ENCODE results near the gene CIRBP. TPM values are rescaled to one million over a fixed set of nuclear protein-coding genes. Genes with fewer than 3 reads are reported as not detected.
A peak's percentile ranks its signal among the peaks of the same experiment; 100 is the strongest.

CIRBP gene
- total RNA-seq, 1 experiment from 2014 or later: 287 TPM

- Histone ChIP-seq H3K27ac (ENCODE audit: low read depth, low read length, poor library complexity, severe bottlenecking) (no peak overlapping the region), H3K27me3 (replicated peaks; ENCODE audit: insufficient read depth, low read depth, low read length, poor library complexity) (peaks cover 6% of the 10 kb centered on the region), H3K9me3 (ENCODE audit: low read depth, low read length, poor library complexity, severe bottlenecking) (no peaks in the 10 kb centered on the region), H3K4me1 (ENCODE audit: insufficient read depth, low read length, poor library complexity, severe bottlenecking) (peaks cover 7% of the 10 kb centered on the region), H3K36me3 (ENCODE audit: insufficient read depth, low read length, poor library complexity, severe bottlenecking) (peaks cover 9% of the 10 kb centered on the region), H3K4me3 (ENCODE audit: low read depth, low read length, poor library complexity, severe bottlenecking) (no peak overlapping the region)
- no TSS peak for BruUV-seq (replicated peaks)
- ChIA-PET CTCF (interaction anchor here (0.6 to 2.0 kb wide), 6 partner anchors 12 to 103 kb away, joined by 3 to 10 read pairs (median 6); no protein-coding TSS in a partner anchor), POLR2A (ENCODE audit: low non-redundant PET) (no interaction called here)
- DNase-seq (ENCODE audit: low spot score): peak; percentile 87
- intact Hi-C loops (cut with micrococcal nuclease; ENCODE audit: unreplicated experiment): loop anchor here (1.0 to 10.0 kb wide), 3 partner anchors 92 to 315 kb away; partner anchors contain the start of gene MBD3
- no peak for TF ChIP-seq EZH2 (IDR thresholded peaks at IDR 0.05; ENCODE audit: borderline replicate concordance, low read depth, low read length, poor library complexity, severe bottlenecking)
- TF ChIP-seq, protein P1, sequence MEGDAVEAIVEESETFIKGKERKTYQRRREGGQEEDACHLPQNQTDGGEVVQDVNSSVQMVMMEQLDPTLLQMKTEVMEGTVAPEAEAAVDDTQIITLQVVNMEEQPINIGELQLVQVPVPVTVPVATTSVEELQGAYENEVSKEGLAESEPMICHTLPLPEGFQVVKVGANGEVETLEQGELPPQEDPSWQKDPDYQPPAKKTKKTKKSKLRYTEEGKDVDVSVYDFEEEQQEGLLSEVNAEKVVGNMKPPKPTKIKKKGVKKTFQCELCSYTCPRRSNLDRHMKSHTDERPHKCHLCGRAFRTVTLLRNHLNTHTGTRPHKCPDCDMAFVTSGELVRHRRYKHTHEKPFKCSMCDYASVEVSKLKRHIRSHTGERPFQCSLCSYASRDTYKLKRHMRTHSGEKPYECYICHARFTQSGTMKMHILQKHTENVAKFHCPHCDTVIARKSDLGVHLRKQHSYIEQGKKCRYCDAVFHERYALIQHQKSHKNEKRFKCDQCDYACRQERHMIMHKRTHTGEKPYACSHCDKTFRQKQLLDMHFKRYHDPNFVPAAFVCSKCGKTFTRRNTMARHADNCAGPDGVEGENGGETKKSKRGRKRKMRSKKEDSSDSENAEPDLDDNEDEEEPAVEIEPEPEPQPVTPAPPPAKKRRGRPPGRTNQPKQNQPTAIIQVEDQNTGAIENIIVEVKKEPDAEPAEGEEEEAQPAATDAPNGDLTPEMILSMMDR (conservative IDR thresholded peaks at IDR 0.05; ENCODE audit: low read depth, low read length): peak; percentile 96
Observed at GRCh38 chr19:1279782-1280341, 10.7 kb downstream of the CIRBP start.

DNA sequence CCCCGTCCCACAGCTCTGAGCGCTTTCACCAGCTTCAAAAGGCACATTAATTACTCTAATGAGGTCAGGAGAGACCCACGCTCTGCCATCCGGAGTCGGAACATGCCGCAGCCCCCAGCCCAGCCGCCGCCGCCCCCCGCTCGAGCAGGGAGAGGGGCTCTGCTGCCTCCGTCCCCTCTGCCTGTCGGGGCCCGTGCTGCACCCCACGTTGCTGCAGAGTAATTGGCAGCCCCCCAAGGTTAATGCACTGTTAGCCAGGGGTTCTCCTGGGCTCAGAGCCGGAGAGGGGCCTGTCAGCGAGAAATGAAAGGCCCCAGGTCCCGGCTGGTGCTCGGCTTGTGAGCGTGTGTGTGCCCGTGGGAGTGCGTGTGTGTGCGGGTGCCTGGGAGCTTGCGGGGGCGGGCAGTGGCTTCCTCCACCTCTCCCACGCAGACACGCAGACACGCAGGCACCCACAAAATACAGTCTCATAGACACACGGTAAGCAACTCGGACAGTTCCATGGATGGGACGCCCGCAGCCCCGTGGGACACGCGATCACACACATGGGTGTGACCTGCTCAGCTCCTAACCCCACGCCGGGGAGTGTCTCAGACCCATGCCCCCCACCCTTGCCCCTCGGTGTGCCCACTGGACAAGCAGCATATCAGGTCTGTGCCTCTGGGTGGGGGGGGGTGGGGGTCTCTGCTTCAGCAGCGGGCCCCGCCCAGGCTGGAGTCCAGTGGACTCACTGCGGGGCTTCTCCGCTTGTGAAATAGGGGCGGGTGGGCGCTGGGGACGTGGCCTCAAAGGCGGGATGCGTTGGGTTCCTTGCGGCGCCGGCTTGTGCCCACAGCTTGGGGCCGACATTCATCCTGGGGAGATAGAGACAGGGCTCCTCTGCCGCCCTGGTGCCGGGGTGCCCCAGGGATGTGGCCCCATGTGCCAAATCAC lies 11.8 kb downstream of the CIRBP start:
- no peak for DNase-seq (ENCODE audit: low spot score)
- Histone ChIP-seq H3K4me3 (ENCODE audit: low read depth, low read length, poor library complexity, severe bottlenecking) (no peak overlapping the region), H3K36me3 (ENCODE audit: insufficient read depth, low read length, poor library complexity, severe bottlenecking) (peaks cover 9% of the 10 kb centered on the region), H3K27me3 (replicated peaks; ENCODE audit: insufficient read depth, low read depth, low read length, poor library complexity) (peaks cover 13% of the 10 kb centered on the region), H3K9me3 (ENCODE audit: low read depth, low read length, poor library complexity, severe bottlenecking) (no peaks in the 10 kb centered on the region), H3K27ac (ENCODE audit: low read depth, low read length, poor library complexity, severe bottlenecking) (no peak overlapping the region), H3K4me1 (ENCODE audit: insufficient read depth, low read length, poor library complexity, severe bottlenecking) (peaks cover 5% of the 10 kb centered on the region)
- intact Hi-C loops (cut with micrococcal nuclease; ENCODE audit: unreplicated experiment): no loop called here
- BruUV-seq (replicated peaks): no TSS peak
- TF ChIP-seq, protein P1 (conservative IDR thresholded peaks at IDR 0.05; ENCODE audit: low read depth, low read length): no peak
- TF ChIP-seq EZH2 (IDR thresholded peaks at IDR 0.05; ENCODE audit: borderline replicate concordance, low read depth, low read length, poor library complexity, severe bottlenecking): no peak
- CTCF ChIA-PET: interaction anchor here (1.4 kb wide), 1 partner anchor 91 kb away, joined by 7 read pairs; no protein-coding TSS in a partner anchor
- POLR2A ChIA-PET (ENCODE audit: low non-redundant PET): no interaction called here

GRCh38 chr19:1281569-1282287 lies 12.6 kb downstream of the CIRBP start:
- peaks cover 4% of the 10 kb centered on the region for H3K4me1 ChIP-seq (ENCODE audit: insufficient read depth, low read length, poor library complexity, severe bottlenecking)
- no peak overlapping the region for H3K27ac ChIP-seq (ENCODE audit: low read depth, low read length, poor library complexity, severe bottlenecking)
- ChIA-PET CTCF (no interaction called here), POLR2A (ENCODE audit: low non-redundant PET) (no interaction called here)
- no peak overlapping the region for H3K4me3 ChIP-seq (ENCODE audit: low read depth, low read length, poor library complexity, severe bottlenecking)
- no peaks in the 10 kb centered on the region for H3K9me3 ChIP-seq (ENCODE audit: low read depth, low read length, poor library complexity, severe bottlenecking)
- peaks cover 9% of the 10 kb centered on the region for H3K36me3 ChIP-seq (ENCODE audit: insufficient read depth, low read length, poor library complexity, severe bottlenecking)
- no TSS peak for BruUV-seq (replicated peaks)
- DNase-seq (ENCODE audit: low spot score): no peak
- intact Hi-C loops (cut with micrococcal nuclease; ENCODE audit: unreplicated experiment): no loop called here
- H3K27me3 ChIP-seq (replicated peaks; ENCODE audit: insufficient read depth, low read depth, low read length, poor library complexity): peaks cover 18% of the 10 kb centered on the region
- TF ChIP-seq, protein P1 (conservative IDR thresholded peaks at IDR 0.05; ENCODE audit: low read depth, low read length): no peak
- TF ChIP-seq EZH2 (IDR thresholded peaks at IDR 0.05; ENCODE audit: borderline replicate concordance, low read depth, low read length, poor library complexity, severe bottlenecking): no peak

Measured in A673 (cell line).